B cell (primary cell): ENCODE data around the gene TXNDC15.

ENCODE experiments used
- CTCF ChIP-seq: fragments of 200-600 bp; IDR thresholded peaks from one replicate; pipeline ENCODE4 v1.8.0; 2022; ENCODE audit warnings: antibody characterized with exemption, mild to moderate bottlenecking
- EZH2 ChIP-seq: IDR thresholded peaks from 2 replicates; pipeline ENCODE4 v1.6.1; 2012; ENCODE audit warnings: borderline replicate concordance, low read depth, mild to moderate bottlenecking, moderate library complexity, low read length; ENCODE audit not compliant: insufficient read depth, poor library complexity, severe bottlenecking

- TF ChIP-seq CTCF (no peak), EZH2 (no peak)
Observed at GRCh38 chr5:134944630-134945029, 70.5 kb downstream of the TXNDC15 start.
